Panc1 (cell line): ENCODE data around the gene PIWIL1.

Experiments
- CTCF ChIP-seq: fragments of 450-650 bp; IDR thresholded peaks from 2 replicates; pipeline ENCODE4 v1.5.1; 2017; ENCODE audit warnings: mild to moderate bottlenecking
- POLR2AphosphoS5 ChIP-seq: IDR thresholded peaks from 2 replicates; pipeline ENCODE4 v1.6.1; 2012; ENCODE audit warnings: mild to moderate bottlenecking, low read depth, low read length, moderate library complexity

GRCh38 chr12:130334937-130335336 is 2.8 kb upstream of the PIWIL1 start:
- TF ChIP-seq CTCF (no peak), POLR2AphosphoS5 (no peak)
